MG63 (cell line): ENCODE results near the gene CCDC60. TPM values are rescaled to one million over a fixed set of nuclear protein-coding genes. Genes with fewer than 3 reads are reported as not detected.

Experiments
- DNase-seq: peaks from one replicate; pipeline ENCODE4 v3.0.0-alpha.2; 2020
- H3K27me3 ChIP-seq: fragments of 250-450 bp; sonication (Bioruptor Pico); 2 replicates; pipeline ENCODE4 v1.5.1; 2020; ENCODE audit warnings: mild to moderate bottlenecking, moderate library complexity
- H3K36me3 ChIP-seq: fragments of 250-450 bp; sonication (Bioruptor Pico); 2 replicates; pipeline ENCODE4 v1.5.1; 2020; ENCODE audit warnings: mild to moderate bottlenecking, moderate library complexity
- H3K4me3 ChIP-seq: fragments of 250-450 bp; sonication (Bioruptor Pico); 2 replicates; pipeline ENCODE4 v1.5.1; 2020; ENCODE audit warnings: mild to moderate bottlenecking, moderate library complexity
- H3K9me3 ChIP-seq: fragments of 250-450 bp; sonication (Bioruptor Pico); 2 replicates; pipeline ENCODE4 v1.5.1; 2020; ENCODE audit warnings: mild to moderate bottlenecking, moderate library complexity
- total RNA-seq: library from RNA; depleted of rRNA; stranded (reverse); fragments of >200 nt; shearing (Covaris generic); gene quantifications from 2 replicates; pipeline ENCODE4 v1.2.3, GENCODE V29; 2014; ENCODE audit warnings: low replicate concordance

The CCDC60 gene
- total RNA-seq, 1 experiment from 2014 or later: not detected

DNA sequence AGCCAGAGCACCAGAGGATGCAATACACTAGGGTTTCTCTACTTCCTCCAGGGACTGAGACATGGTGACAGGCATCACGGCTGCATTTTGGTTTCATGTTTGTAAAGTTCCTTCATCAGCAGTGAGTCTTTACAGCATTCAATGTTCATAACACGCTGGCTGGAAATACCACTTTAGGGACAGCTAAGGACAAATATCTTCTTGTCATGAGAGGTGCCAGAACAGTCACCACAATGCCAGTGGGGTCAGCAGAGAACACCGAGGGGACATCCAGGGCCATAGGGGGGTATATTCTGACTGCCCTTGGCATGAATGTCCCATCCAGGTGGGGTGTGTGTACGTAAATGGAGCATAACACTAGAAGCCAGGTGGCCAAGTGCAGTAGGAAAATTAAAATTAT lies 72.3 kb downstream of the CCDC60 start:
- Histone ChIP-seq H3K9me3 (no peaks in the 10 kb centered on the region), H3K27me3 (no peaks in the 10 kb centered on the region), H3K4me3 (no peak overlapping the region), H3K36me3 (no peaks in the 10 kb centered on the region)
- no peak for DNase-seq

DNA sequence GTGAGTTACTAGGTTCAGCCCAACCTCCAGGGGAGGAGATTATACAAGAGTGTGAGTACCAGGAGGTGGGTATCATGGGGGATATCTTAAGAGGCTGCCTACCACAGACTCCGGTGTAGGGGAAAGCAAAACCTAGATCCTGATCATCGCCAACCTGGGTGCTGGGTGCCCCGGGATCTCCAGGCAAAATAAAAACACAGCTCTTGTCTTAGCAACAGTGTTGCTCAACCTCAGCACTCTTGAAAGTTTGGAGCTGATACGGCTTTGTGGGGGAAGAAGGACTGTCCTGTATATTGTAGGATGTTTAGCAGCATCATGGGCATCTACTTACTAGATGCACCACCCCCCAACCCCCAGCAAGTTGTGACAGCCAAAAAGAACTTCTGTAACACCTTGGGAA lies 74.5 kb downstream of the CCDC60 start:
- no peaks in the 10 kb centered on the region for H3K9me3 ChIP-seq
- no peaks in the 10 kb centered on the region for H3K27me3 ChIP-seq
- no peak overlapping the region for H3K4me3 ChIP-seq
- no peak for DNase-seq
- no peaks in the 10 kb centered on the region for H3K36me3 ChIP-seq

DNA sequence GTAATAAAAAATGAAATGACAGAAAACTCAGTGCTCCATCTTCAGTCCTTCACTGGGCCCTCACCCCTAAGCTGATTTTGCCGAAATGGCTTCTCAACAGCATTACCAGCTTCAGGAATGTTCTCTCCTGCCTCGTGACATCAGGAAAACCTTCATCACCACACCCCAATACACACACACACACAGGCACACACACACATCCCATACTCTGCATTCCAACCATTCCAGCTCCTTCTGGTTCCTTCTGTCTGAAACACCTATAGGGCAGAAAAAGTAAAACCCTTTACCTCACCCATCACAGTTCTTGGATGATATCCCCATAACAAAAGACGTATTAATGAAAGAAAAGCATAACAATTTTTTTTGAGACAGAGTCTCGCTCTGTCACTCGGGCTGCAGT lies 75.9 kb downstream of the CCDC60 start:
- Histone ChIP-seq H3K9me3 (no peaks in the 10 kb centered on the region), H3K27me3 (no peaks in the 10 kb centered on the region), H3K4me3 (no peak overlapping the region), H3K36me3 (no peaks in the 10 kb centered on the region)
- DNase-seq: no peak

DNA sequence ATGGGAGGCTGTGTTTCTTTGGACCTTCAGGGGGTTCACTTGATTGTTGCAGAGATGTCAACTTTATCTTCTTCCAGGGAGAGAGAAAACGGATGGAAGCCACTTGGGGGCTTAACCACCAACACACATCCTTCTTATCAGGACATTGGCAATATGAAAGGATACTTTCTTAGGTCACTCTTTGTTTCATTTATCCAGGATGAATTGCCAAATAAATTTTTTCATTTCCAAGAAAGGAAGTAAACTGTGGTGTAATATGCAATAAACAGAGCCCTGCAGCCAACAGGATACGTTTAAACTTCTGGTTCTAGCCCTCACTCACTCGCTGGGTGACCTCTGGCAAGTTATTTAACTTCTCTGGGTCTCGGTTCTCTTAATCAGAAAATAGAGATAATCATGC lies 77.8 kb downstream of the CCDC60 start:
- Histone ChIP-seq H3K9me3 (no peaks in the 10 kb centered on the region), H3K27me3 (no peaks in the 10 kb centered on the region), H3K36me3 (no peaks in the 10 kb centered on the region), H3K4me3 (no peak overlapping the region)
- no peak for DNase-seq

DNA sequence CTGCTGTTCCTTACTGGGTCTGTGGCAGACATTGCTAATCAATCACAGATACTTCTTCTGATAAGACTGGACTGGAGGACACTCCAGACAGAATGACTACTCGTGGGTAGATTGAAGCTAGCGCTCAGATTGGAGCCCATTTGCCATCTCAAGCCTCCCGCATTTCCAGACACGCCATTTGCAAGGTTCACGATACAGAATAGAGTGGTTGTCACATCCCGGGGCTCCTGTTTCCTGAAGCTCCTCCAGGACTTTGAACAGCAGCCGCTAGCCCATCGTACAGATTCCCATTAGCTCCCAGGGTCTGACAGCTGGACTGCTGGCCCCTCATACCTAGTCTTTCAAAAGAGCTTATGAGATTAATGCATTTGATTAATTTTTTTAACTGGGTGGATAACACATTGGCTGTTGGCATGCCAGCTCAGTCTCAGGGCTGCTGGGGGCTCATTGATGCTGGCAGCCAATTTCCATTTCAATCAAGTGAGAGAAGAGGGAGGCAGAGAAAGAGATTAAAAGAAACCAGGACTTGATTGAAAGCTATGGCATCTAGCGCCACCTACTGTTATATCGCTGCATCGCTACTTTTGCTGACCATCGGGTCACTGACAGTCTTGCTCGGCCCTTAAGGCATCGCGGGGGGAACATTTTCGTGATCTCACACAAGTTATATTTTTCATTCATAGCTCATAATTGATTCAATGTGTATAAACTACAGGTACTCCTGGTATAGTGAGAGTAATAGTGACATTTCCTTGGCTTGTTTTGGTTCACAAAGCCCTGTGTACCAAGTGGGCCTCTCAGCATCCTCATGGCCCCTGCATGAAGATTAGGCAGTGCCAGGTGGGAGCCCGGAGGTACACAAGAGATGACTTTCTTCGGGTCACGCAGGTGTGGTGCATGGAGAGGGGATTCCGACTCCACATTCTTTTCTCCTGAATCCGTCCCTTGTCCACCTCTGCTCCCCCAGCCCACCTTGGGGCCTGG lies 78.6 kb downstream of the CCDC60 start:
- no peaks in the 10 kb centered on the region for H3K36me3 ChIP-seq
- peak; percentile 30 for DNase-seq
- H3K9me3 ChIP-seq: no peaks in the 10 kb centered on the region
- H3K4me3 ChIP-seq: no peak overlapping the region
- H3K27me3 ChIP-seq: no peaks in the 10 kb centered on the region

DNA sequence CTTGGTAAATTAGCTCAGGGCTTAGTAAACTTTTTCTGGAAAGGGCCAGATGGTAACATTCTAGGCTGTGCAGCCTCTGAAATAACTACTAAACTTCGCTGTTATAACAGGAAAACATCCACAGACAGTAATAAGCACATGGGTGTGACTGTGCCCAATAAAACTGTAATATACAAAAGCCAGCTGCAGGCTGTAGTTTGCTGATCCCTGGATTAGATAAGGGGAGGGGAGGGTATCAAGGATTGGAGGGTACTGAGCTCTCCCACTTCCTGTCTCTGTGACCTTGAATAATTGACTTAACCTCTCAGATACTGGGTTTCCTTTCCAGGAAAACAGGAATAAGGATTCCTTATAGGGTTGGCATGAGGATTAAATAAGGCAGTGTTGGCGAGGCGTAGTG lies 81.2 kb downstream of the CCDC60 start:
- Histone ChIP-seq H3K9me3 (no peaks in the 10 kb centered on the region), H3K27me3 (no peaks in the 10 kb centered on the region), H3K4me3 (no peak overlapping the region), H3K36me3 (no peaks in the 10 kb centered on the region)
- DNase-seq: no peak

DNA sequence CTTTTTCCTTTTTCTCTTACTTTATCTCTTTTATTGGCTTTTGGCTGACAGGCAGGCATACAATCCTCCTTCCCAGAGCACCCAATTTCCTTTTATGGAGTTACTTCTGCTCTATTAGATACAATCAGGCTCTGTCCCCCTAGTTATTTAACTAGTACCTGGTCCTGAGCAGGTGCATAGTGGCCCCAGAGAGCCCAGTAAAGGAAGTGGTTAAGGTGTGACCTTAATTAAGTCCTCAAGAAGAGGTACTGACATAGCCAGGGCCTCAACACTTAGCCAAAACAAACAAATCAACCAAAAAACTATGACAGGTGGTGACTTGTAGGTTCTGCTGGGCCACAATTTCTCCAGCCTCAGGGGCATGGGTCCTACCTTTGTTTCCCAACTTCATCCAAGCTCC lies 82.9 kb downstream of the CCDC60 start:
- H3K9me3 ChIP-seq: no peaks in the 10 kb centered on the region
- no peaks in the 10 kb centered on the region for H3K36me3 ChIP-seq
- H3K4me3 ChIP-seq: no peak overlapping the region

DNA sequence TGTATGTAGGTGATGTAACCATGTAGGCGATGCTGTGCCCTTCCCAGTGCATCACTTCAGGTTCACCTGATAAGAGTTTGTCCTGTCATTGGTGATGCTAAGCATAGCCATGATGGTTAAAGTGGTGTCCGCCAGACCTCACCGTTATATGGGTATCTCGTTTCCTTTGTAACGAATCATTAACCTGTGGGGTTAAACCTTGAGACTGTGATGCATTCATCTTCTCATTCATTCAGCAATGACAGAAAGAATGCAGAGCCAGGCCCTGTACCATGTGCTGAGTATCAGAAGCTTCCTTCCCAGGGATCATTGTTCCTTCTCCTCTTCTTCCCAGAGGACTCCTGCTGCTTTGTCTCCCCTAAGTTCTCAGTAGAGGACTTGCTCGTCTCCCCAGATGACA lies 84.9 kb downstream of the CCDC60 start:
- Histone ChIP-seq H3K9me3 (no peaks in the 10 kb centered on the region), H3K27me3 (no peaks in the 10 kb centered on the region), H3K4me3 (no peak overlapping the region), H3K36me3 (no peaks in the 10 kb centered on the region)
- no peak for DNase-seq

More for the DNA sequence above, 82.9 kb downstream of the CCDC60 start:
- no peaks in the 10 kb centered on the region for H3K27me3 ChIP-seq
- no peak for DNase-seq

DNA sequence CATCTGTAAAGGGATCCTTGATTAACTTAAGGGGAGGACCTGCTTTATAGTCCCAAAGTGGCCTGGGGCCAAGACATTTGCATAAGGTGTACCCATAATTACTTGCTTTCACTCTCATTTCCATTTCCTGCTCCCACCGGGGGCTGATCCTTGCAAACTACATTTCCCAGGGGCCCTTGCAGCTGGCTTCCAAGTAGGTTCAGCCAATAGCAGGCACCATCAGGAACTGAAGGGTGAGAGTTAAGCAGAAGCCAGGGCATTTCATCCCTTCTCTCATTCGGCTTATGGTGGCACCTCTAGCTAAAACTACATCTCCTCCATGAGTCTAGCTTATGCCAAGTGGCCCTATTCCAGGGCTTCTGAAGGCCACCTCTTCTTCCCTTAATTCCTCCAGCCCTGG lies 88.8 kb downstream of the CCDC60 start:
- DNase-seq: no peak
- no peaks in the 10 kb centered on the region for H3K27me3 ChIP-seq
- H3K9me3 ChIP-seq: no peaks in the 10 kb centered on the region
- no peak overlapping the region for H3K4me3 ChIP-seq
- H3K36me3 ChIP-seq: no peaks in the 10 kb centered on the region

DNA sequence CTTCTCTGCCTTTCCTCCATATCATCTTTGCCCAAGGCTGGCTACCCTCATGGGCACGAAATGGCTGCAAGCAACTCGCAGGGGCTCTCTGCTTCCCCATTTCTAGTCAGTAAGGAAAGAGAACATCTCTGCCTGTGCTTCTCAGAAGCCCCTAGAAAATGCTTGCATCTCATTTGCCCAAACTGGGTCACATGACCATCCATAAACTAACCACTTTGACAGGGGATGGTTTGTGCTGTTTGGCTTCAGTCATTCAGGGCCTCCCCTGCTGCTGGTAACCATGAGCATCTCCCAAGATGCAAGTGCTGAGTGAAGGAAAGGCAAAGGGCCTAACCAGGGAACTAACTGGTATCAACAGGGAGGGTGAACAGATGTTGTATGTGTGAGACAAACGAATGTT lies 91.1 kb downstream of the CCDC60 start:
- no peaks in the 10 kb centered on the region for H3K36me3 ChIP-seq
- H3K4me3 ChIP-seq: no peak overlapping the region
- DNase-seq: no peak
- no peaks in the 10 kb centered on the region for H3K27me3 ChIP-seq
- no peaks in the 10 kb centered on the region for H3K9me3 ChIP-seq

- H3K4me3 ChIP-seq: no peak overlapping the region
- no peaks in the 10 kb centered on the region for H3K9me3 ChIP-seq
Measured at GRCh38 chr12:119431151-119431550, 96.6 kb downstream of the CCDC60 start.

DNA sequence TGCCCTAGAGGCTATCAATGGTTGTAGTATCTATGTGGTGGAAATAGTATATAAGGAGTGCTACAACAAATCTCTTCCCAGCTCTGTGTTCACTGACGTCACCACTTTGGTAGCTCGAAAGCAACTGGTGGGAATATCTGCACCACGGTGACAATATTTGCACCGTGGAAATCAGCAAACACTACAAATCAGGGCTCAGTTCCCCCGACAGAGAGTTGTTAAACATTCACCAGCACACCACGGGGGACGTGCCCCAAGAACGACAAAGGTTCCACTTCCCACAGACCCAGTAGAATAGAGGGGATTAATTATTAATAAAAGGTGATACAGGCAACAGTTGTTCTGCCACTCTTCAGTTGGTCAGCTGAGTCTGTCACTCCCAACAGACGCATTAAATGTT lies 98.4 kb downstream of the CCDC60 start:
- H3K9me3 ChIP-seq: no peaks in the 10 kb centered on the region
- H3K27me3 ChIP-seq: no peaks in the 10 kb centered on the region

More at GRCh38 chr12:119431151-119431550, 96.6 kb downstream of the CCDC60 start:
- H3K36me3 ChIP-seq: no peaks in the 10 kb centered on the region
- no peaks in the 10 kb centered on the region for H3K27me3 ChIP-seq
- DNase-seq: no peak

GRCh38 chr12:119440803-119441360 lies 106.4 kb downstream of the CCDC60 start:
- H3K36me3 ChIP-seq: no peaks in the 10 kb centered on the region
- DNase-seq: no peak
- H3K27me3 ChIP-seq: no peaks in the 10 kb centered on the region
- no peaks in the 10 kb centered on the region for H3K9me3 ChIP-seq
- no peak overlapping the region for H3K4me3 ChIP-seq

More for the DNA sequence above, 98.4 kb downstream of the CCDC60 start:
- H3K4me3 ChIP-seq: no peak overlapping the region
- DNase-seq: no peak
- no peaks in the 10 kb centered on the region for H3K36me3 ChIP-seq

DNA sequence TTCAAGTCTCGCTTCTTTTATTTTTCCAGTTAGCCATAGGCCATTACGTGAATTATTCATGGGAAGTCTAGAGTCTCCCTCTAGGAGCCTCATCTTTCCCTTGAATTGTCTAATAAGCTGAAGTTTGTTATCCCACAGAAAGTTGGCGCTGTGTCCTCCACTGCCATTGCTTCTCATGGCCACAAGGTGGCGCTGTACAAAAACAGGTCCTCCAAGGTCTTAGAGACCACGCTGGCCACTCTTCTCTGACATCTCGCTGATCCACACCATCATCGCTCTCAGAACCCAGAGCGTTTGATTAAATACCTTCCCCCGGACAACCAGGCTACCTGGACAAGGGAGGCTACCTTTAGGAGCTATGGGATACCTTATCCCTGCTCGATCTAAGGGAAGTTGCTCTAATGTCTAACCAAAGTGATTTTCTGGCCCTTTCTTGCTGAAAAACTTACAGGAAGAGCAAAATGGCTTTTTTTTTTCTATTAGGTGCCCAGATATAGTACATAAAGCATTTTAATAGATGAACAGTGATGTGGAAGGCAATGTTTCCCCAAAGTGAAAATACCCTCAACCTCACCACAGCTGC lies 110.0 kb downstream of the CCDC60 start:
- H3K9me3 ChIP-seq: no peaks in the 10 kb centered on the region
- DNase-seq: peak; percentile 25
- no peaks in the 10 kb centered on the region for H3K27me3 ChIP-seq
- H3K4me3 ChIP-seq: no peak overlapping the region
- no peaks in the 10 kb centered on the region for H3K36me3 ChIP-seq

DNA sequence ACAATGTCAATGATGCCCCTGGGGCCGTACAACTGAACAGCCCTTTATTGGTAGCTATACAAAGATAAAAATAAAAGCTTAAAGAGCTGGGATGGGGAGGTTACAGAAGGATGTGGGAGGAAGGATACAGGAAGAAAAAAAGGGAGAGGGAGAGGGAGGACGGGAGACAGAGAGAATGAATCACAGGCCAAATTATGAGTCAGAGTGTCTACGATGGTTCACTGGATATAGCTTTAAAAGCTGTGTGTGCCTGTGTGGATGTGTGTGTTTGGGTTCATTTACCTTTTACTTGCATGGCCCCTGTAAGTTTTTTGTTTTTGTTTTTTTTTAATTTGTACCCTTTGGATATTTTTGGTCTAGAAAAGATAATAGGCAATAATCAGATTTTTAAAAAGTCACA lies 111.9 kb downstream of the CCDC60 start:
- no peaks in the 10 kb centered on the region for H3K9me3 ChIP-seq

DNA sequence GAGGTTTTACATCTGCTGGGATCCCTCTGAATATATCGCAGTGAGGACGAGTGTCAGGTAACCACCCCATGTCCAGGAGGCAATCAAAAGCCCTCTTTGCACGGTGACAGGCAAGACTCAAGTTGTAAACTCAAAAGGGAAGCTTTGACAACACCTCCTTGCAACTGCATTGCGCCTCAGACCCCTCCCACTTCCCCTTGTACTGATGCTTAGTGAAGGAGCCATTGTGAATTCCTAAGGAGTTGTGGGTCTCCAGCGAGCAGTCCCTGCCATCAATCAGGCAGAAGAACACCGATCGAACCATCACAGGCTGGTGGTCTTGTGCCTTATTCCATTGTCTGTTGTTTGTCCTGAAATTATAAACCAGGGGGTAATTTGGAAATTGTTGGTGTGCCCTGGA lies 112.6 kb downstream of the CCDC60 start:
- H3K4me3 ChIP-seq: no peak overlapping the region
- DNase-seq: no peak
- no peaks in the 10 kb centered on the region for H3K27me3 ChIP-seq
- no peaks in the 10 kb centered on the region for H3K36me3 ChIP-seq
- no peaks in the 10 kb centered on the region for H3K9me3 ChIP-seq

More for the DNA sequence above, 111.9 kb downstream of the CCDC60 start:
- DNase-seq: no peak
- Histone ChIP-seq H3K27me3 (no peaks in the 10 kb centered on the region), H3K36me3 (no peaks in the 10 kb centered on the region), H3K4me3 (no peak overlapping the region)

DNA sequence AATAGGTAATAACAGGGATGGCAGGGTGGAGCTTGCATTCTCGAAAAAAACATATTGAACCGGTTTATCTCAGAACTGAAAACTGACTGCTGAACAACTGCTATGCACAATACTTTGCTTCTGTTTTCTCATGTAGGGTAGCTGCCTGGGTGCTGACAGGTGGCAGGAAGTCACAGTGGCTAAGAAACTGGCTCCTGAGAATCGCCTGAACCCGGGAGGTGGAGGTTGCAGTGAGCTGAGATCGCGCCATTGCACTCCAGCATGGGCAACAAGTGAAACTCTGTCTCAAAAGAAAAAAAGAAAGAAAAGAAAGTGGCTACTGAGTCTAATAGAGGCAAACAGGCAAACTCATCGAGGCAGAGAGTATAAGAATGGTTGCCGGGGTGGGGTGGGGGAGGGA lies 113.1 kb downstream of the CCDC60 start:
- Histone ChIP-seq H3K4me3 (no peak overlapping the region), H3K36me3 (no peaks in the 10 kb centered on the region), H3K27me3 (no peaks in the 10 kb centered on the region), H3K9me3 (no peaks in the 10 kb centered on the region)
- DNase-seq: no peak
